ENCODE results near the gene CCNL2. TPM values are rescaled to one million over a fixed set of nuclear protein-coding genes. Genes with fewer than 3 reads are reported as not detected.
A peak's percentile ranks its signal among the peaks of the same experiment; 100 is the strongest.

The CCNL2 gene
- total RNA-seq, 1 experiment from 2014 or later = 173 TPM

GRCh38 chr1:1359308-1359663 is 39.8 kb downstream of the CCNL2 start:
- H2AFZ ChIP-seq (ENCODE audit: low read length) = no peak overlapping the region
- H3K79me1 ChIP-seq (ENCODE audit: insufficient read depth, low read depth, low read length, poor library complexity, severe bottlenecking) = no peaks in the 10 kb centered on the region
- no peak overlapping the region for H2AK5ac ChIP-seq (ENCODE audit: insufficient read length, low read length)
- H3K27ac ChIP-seq (ENCODE audit: insufficient read length, low read depth, low read length) = no peak overlapping the region
- no peak overlapping the region for H2BK120ac ChIP-seq (ENCODE audit: low read depth, low read length, poor library complexity, severe bottlenecking)
- H3K56ac ChIP-seq (ENCODE audit: insufficient read length, low read depth, low read length) = no peak overlapping the region
- no peak overlapping the region for H3K4me2 ChIP-seq (ENCODE audit: insufficient read depth, insufficient read length, low read length)
- H3K4me1 ChIP-seq (ENCODE audit: insufficient read depth, low read length) = peaks cover 2% of the 10 kb centered on the region; the same call in 1 of the 2 replicates
- no peak overlapping the region for H2BK12ac ChIP-seq (ENCODE audit: insufficient read length, low read depth, low read length)
- peaks cover 4% of the 10 kb centered on the region; the same call in 1 of the 2 replicates for H3K27me3 ChIP-seq (ENCODE audit: insufficient read depth, low read length)
- Mint-ChIP-seq H3K4me1 (peaks cover 22 to 43% of the 10 kb centered on the region in 2 experiments), H3K27me3 (ENCODE audit: low read depth) (peaks cover 44% of the 10 kb centered on the region), H3K36me3 (ENCODE audit: insufficient read depth in 1 of 3, low read depth in 3 of 3) (no peaks in the 10 kb centered on the region), H3K9me3 (no peaks in the 10 kb centered on the region; a peak in 2 of 5 replicates), H3K27ac (peak overlapping the region in 1 of 3 experiments; percentile 77; a peak in 1 of 7 replicates), H3K4me3 (no peak overlapping the region)
- no peak overlapping the region for H2BK15ac ChIP-seq (ENCODE audit: low read depth, low read length)
- WGBS (ENCODE audit: extremely low coverage, insufficient read length, low lambda C conversion rate) = no CpG with 5 or more reads among the region's 6 CpGs
- H3K23ac ChIP-seq (ENCODE audit: insufficient read length, low read depth, low read length) = no peak overlapping the region
- H3K9ac ChIP-seq (ENCODE audit: extremely low read depth, insufficient read length, low read length) = no peak overlapping the region
- H3K18ac ChIP-seq (ENCODE audit: insufficient read length, low read depth, low read length) = no peak overlapping the region
- no peak for TF ChIP-seq CTCF (conservative IDR thresholded peaks at IDR 0.05)
- no peak overlapping the region for H4K8ac ChIP-seq (replicated peaks; ENCODE audit: insufficient read length, low read depth, low read length)
- no peak for DNase-seq
- no peak overlapping the region for H3T11ph ChIP-seq (ENCODE audit: low read length)
- H2BK5ac ChIP-seq (ENCODE audit: insufficient read length, low read length) = no peak overlapping the region
- no peak overlapping the region for H3K14ac ChIP-seq (ENCODE audit: insufficient read depth, low read length)
- no peaks in the 10 kb centered on the region for H3K9me3 ChIP-seq (ENCODE audit: control insufficient read depth, low read depth, low read length)
- H3K79me2 ChIP-seq (ENCODE audit: insufficient read depth, low read length) = no peaks in the 10 kb centered on the region
- H2BK20ac ChIP-seq (ENCODE audit: low read depth, low read length, poor library complexity, severe bottlenecking) = no peak overlapping the region
- H4K20me1 ChIP-seq (ENCODE audit: control insufficient read depth, insufficient read depth, insufficient read length) = no peaks in the 10 kb centered on the region
- H4K91ac ChIP-seq (ENCODE audit: insufficient read length, low read depth, low read length) = no peak overlapping the region
- peaks cover 4% of the 10 kb centered on the region for H3K23me2 ChIP-seq (ENCODE audit: insufficient read length, low read depth, low read length, poor library complexity, severe bottlenecking)
- no peak overlapping the region for H4K5ac ChIP-seq (ENCODE audit: insufficient read length, low read depth, low read length)
- H3K4ac ChIP-seq (ENCODE audit: low read depth, low read length) = no peak overlapping the region
